ENCODE data around the gene MUCL3.

GRCh38 chr6:30951907-30952469 lies 11.2 kb downstream of the MUCL3 start:
- TF ChIP-seq MAX (IDR thresholded peaks at IDR 0.05) (no peak), EP300 (IDR thresholded peaks at IDR 0.05; ENCODE audit: borderline replicate concordance) (no peak), CREB1 (IDR thresholded peaks at IDR 0.05; ENCODE audit: low read depth) (no peak), TEAD4 (IDR thresholded peaks at IDR 0.05) (no peak), ZBTB7A (IDR thresholded peaks at IDR 0.05; ENCODE audit: low read depth) (no peak), NFIC (IDR thresholded peaks at IDR 0.05) (no peak), TAF1 (IDR thresholded peaks at IDR 0.05; ENCODE audit: low read depth) (no peak)

Data from Ishikawa (cell line).